GM23338 (cell line): ENCODE data around the gene RIN3. TPM values are rescaled to one million over a fixed set of nuclear protein-coding genes. Genes with fewer than 3 reads are reported as not detected.

Experiments used
- ATAC-seq: fragments of 200-7000 bp; cut with Tn5 transposase; 3 replicates; pipeline ENCODE4 v1.9.1; 2020
- DNase-seq: peaks from one replicate; pipeline ENCODE4 v3.0.0-alpha.2; 2015; ENCODE audit warnings: low spot score
- H2AFZ ChIP-seq: fragments of 200-600 bp; sonication (generic); 2 replicates; pipeline ENCODE4 v1.8.0; 2016; ENCODE audit warnings: antibody characterized with exemption, mild to moderate bottlenecking, moderate library complexity
- H3F3A ChIP-seq: fragments of 200-600 bp; sonication (generic); replicated peaks from 2 replicates; pipeline ENCODE4 v1.8.0; 2017; ENCODE audit warnings: antibody characterized with exemption, mixed run types, low read depth
- H3K27ac ChIP-seq: fragments of 200-600 bp; sonication (generic); 2 replicates; pipeline ENCODE4 v1.6.1; 2016; ENCODE audit warnings: low read depth
- H3K27me3 ChIP-seq: fragments of 200-600 bp; sonication (generic); 2 replicates; pipeline ENCODE4 v1.8.0; 2016; ENCODE audit warnings: mild to moderate bottlenecking, mixed run types, moderate library complexity; ENCODE audit not compliant: insufficient read depth
- H3K36me3 ChIP-seq: fragments of 200-600 bp; sonication (generic); 2 replicates; pipeline ENCODE4 v1.8.0; 2016; ENCODE audit warnings: mild to moderate bottlenecking; ENCODE audit not compliant: insufficient read depth
- H3K4me1 ChIP-seq: fragments of 200-600 bp; sonication (generic); 2 replicates; pipeline ENCODE4 v1.8.0; 2016; ENCODE audit warnings: mild to moderate bottlenecking, moderate library complexity; ENCODE audit not compliant: insufficient read depth
- H3K4me2 ChIP-seq: fragments of 200-600 bp; sonication (generic); 2 replicates; pipeline ENCODE4 v1.7.1; 2017; ENCODE audit warnings: mixed run types
- H3K4me3 ChIP-seq: fragments of 200-600 bp; sonication (generic); 2 replicates; pipeline ENCODE4 v1.6.1; 2016; ENCODE audit warnings: mixed run types
- H3K79me2 ChIP-seq: fragments of 200-600 bp; sonication (generic); replicated peaks from 2 replicates; pipeline ENCODE4 v1.8.0; 2017; ENCODE audit warnings: mild to moderate bottlenecking; ENCODE audit not compliant: insufficient read depth
- H3K9me2 ChIP-seq: fragments of 200-600 bp; sonication (generic); 2 replicates; pipeline ENCODE4 v1.8.0; 2017; ENCODE audit not compliant: insufficient read depth
- H4K20me1 ChIP-seq: fragments of 200-600 bp; sonication (generic); replicated peaks from 2 replicates; pipeline ENCODE4 v1.8.0; 2017; ENCODE audit warnings: mild to moderate bottlenecking; ENCODE audit not compliant: insufficient read depth
- H3K27ac Mint-ChIP-seq: 2 replicates; pipeline ENCODE4 v1.8.0; 2020; ENCODE audit warnings: inconsistent platforms, mild to moderate bottlenecking, moderate library complexity, mixed read lengths
- H3K27me3 Mint-ChIP-seq: 3 replicates; pipeline ENCODE4 v1.8.0; 2022; ENCODE audit warnings: low read depth, mild to moderate bottlenecking, moderate library complexity, mixed read lengths, inconsistent platforms; ENCODE audit not compliant: insufficient read depth, poor library complexity
- H3K36me3 Mint-ChIP-seq: 3 replicates; pipeline ENCODE4 v1.8.0; 2021; ENCODE audit warnings: low read depth, mild to moderate bottlenecking, inconsistent platforms, moderate library complexity, mixed read lengths
- H3K4me1 Mint-ChIP-seq: 3 replicates; pipeline ENCODE4 v1.8.0; 2020; ENCODE audit warnings: mild to moderate bottlenecking, inconsistent platforms, mixed read lengths
- H3K4me3 Mint-ChIP-seq: 3 replicates; pipeline ENCODE4 v1.8.0; 2021; ENCODE audit warnings: moderate library complexity, mild to moderate bottlenecking, inconsistent platforms, mixed read lengths
- H3K9me3 Mint-ChIP-seq: 3 replicates; pipeline ENCODE4 v1.8.0; 2020; ENCODE audit warnings: moderate library complexity, mild to moderate bottlenecking, inconsistent platforms, mixed read lengths
- CREB1 ChIP-seq: fragments of 250-450 bp; sonication (Bioruptor Pico); IDR thresholded peaks from 2 replicates; pipeline ENCODE4 v1.5.0; 2020; ENCODE audit warnings: low read depth, mild to moderate bottlenecking, moderate library complexity
- CTCF ChIP-seq, 2 experiments: fragments of 200-600 bp in 1 of 2; sonication (generic) in 1 of 2; conservative IDR thresholded peaks; 2 replicates each; pipeline versions ENCODE4 v1.5.1 to v1.6.1; 2016 to 2017; ENCODE audit warnings: antibody characterized with exemption in 2 of 2, low read depth in 2 of 2, mild to moderate bottlenecking in 2 of 2, moderate library complexity in 1 of 2
- EZH2 ChIP-seq: fragments of 200-600 bp; sonication (generic); IDR thresholded peaks from one replicate; pipeline ENCODE4 v1.8.0; 2017; ENCODE audit warnings: antibody characterized with exemption, mild to moderate bottlenecking, low read depth; ENCODE audit not compliant: unreplicated experiment
- EZH2phosphoT487 ChIP-seq: fragments of 200-600 bp; sonication (generic); IDR thresholded peaks from one replicate; pipeline ENCODE4 v1.8.1; 2018; ENCODE audit warnings: antibody characterized with exemption; ENCODE audit not compliant: unreplicated experiment
- JUNB ChIP-seq: IDR thresholded peaks from one replicate; pipeline ENCODE4 v1.6.1; 2016; ENCODE audit warnings: antibody characterized with exemption; ENCODE audit not compliant: unreplicated experiment
- NANOG ChIP-seq: IDR thresholded peaks from 2 replicates; pipeline ENCODE4 v1.6.1; 2016; ENCODE audit warnings: antibody characterized with exemption, borderline replicate concordance
- POLR2AphosphoS5 ChIP-seq: IDR thresholded peaks from 2 replicates; pipeline ENCODE4 v1.6.1; 2016; ENCODE audit warnings: antibody characterized with exemption, low read depth
- REST ChIP-seq: IDR thresholded peaks from one replicate; pipeline ENCODE4 v1.6.1; 2018; ENCODE audit warnings: antibody characterized with exemption; ENCODE audit not compliant: unreplicated experiment
- STAT1 ChIP-seq: IDR thresholded peaks from one replicate; pipeline ENCODE4 v1.6.1; 2016; ENCODE audit warnings: antibody characterized with exemption; ENCODE audit not compliant: unreplicated experiment
- ZNF114 ChIP-seq: fragments of 250-450 bp; sonication (Bioruptor Pico); IDR thresholded peaks from 2 replicates; pipeline ENCODE4 v1.5.0; 2020; ENCODE audit warnings: mild to moderate bottlenecking, moderate library complexity
- ZNF331 ChIP-seq: fragments of 250-450 bp; sonication (Bioruptor Pico); IDR thresholded peaks from 2 replicates; pipeline ENCODE4 v1.5.0; 2020; ENCODE audit warnings: low read depth, mild to moderate bottlenecking, moderate library complexity
- polyA plus RNA-seq: library from polyadenylated mRNA; unstranded; fragments of >200 nt; fragmentation: Nextera tagmentation; extraction: Ambion mirVana; gene quantifications from 2 replicates; pipeline ENCODE4 v1.2.1, GENCODE V29; 2016
- total RNA-seq: library from RNA; depleted of rRNA; stranded (reverse); fragments of >200 nt; shearing (Covaris generic); gene quantifications from 2 replicates; pipeline ENCODE4 v1.2.3, GENCODE V29; 2014
- TF ChIP-seq, protein P1 (sequence below): IDR thresholded peaks from 2 replicates; pipeline ENCODE4 v1.6.1; 2016; ENCODE audit warnings: antibody characterized with exemption
- TF ChIP-seq, protein P2 (sequence below): fragments of 250-450 bp; sonication (Bioruptor Pico); IDR thresholded peaks from 2 replicates; pipeline ENCODE4 v1.5.0; 2020; ENCODE audit warnings: mild to moderate bottlenecking, moderate library complexity

The RIN3 gene
- total and polyA plus RNA-seq, 2 experiments from 2014 or later: 0.97 to 1.5 TPM

- Mint-ChIP-seq H3K27ac (peak overlapping the region; percentile 74; the same call in 1 of the 2 replicates), H3K4me3 (no peak overlapping the region), H3K4me1 (peaks cover 6% of the 10 kb centered on the region; the same call in 2 of the 3 replicates), H3K27me3 (peaks cover 4% of the 10 kb centered on the region), H3K9me3 (no peaks in the 10 kb centered on the region; the same call in 2 of the 3 replicates), H3K36me3 (peaks cover 34% of the 10 kb centered on the region)
- no peaks in the 10 kb centered on the region; the same call in 1 of the 2 replicates for H3K79me2 ChIP-seq
- H2AFZ ChIP-seq: no peak overlapping the region
- H3K4me1 ChIP-seq: no peaks in the 10 kb centered on the region
- no peaks in the 10 kb centered on the region for H3F3A ChIP-seq
- peaks cover 8% of the 10 kb centered on the region for H4K20me1 ChIP-seq
- no peak overlapping the region for H3K4me2 ChIP-seq
- H3K4me3 ChIP-seq: no peak overlapping the region
- no peak for TF ChIP-seq ZNF331 (CRISPR knock-in tag)
- TF ChIP-seq, protein P1, sequence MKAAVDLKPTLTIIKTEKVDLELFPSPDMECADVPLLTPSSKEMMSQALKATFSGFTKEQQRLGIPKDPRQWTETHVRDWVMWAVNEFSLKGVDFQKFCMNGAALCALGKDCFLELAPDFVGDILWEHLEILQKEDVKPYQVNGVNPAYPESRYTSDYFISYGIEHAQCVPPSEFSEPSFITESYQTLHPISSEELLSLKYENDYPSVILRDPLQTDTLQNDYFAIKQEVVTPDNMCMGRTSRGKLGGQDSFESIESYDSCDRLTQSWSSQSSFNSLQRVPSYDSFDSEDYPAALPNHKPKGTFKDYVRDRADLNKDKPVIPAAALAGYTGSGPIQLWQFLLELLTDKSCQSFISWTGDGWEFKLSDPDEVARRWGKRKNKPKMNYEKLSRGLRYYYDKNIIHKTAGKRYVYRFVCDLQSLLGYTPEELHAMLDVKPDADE: no peak
- TF ChIP-seq REST: no peak
- no peak for TF ChIP-seq CTCF (conservative IDR thresholded peaks at IDR 0.05; ENCODE audit: low read depth in 2 of 2)
- no peak for TF ChIP-seq JUNB
- TF ChIP-seq, protein P2, sequence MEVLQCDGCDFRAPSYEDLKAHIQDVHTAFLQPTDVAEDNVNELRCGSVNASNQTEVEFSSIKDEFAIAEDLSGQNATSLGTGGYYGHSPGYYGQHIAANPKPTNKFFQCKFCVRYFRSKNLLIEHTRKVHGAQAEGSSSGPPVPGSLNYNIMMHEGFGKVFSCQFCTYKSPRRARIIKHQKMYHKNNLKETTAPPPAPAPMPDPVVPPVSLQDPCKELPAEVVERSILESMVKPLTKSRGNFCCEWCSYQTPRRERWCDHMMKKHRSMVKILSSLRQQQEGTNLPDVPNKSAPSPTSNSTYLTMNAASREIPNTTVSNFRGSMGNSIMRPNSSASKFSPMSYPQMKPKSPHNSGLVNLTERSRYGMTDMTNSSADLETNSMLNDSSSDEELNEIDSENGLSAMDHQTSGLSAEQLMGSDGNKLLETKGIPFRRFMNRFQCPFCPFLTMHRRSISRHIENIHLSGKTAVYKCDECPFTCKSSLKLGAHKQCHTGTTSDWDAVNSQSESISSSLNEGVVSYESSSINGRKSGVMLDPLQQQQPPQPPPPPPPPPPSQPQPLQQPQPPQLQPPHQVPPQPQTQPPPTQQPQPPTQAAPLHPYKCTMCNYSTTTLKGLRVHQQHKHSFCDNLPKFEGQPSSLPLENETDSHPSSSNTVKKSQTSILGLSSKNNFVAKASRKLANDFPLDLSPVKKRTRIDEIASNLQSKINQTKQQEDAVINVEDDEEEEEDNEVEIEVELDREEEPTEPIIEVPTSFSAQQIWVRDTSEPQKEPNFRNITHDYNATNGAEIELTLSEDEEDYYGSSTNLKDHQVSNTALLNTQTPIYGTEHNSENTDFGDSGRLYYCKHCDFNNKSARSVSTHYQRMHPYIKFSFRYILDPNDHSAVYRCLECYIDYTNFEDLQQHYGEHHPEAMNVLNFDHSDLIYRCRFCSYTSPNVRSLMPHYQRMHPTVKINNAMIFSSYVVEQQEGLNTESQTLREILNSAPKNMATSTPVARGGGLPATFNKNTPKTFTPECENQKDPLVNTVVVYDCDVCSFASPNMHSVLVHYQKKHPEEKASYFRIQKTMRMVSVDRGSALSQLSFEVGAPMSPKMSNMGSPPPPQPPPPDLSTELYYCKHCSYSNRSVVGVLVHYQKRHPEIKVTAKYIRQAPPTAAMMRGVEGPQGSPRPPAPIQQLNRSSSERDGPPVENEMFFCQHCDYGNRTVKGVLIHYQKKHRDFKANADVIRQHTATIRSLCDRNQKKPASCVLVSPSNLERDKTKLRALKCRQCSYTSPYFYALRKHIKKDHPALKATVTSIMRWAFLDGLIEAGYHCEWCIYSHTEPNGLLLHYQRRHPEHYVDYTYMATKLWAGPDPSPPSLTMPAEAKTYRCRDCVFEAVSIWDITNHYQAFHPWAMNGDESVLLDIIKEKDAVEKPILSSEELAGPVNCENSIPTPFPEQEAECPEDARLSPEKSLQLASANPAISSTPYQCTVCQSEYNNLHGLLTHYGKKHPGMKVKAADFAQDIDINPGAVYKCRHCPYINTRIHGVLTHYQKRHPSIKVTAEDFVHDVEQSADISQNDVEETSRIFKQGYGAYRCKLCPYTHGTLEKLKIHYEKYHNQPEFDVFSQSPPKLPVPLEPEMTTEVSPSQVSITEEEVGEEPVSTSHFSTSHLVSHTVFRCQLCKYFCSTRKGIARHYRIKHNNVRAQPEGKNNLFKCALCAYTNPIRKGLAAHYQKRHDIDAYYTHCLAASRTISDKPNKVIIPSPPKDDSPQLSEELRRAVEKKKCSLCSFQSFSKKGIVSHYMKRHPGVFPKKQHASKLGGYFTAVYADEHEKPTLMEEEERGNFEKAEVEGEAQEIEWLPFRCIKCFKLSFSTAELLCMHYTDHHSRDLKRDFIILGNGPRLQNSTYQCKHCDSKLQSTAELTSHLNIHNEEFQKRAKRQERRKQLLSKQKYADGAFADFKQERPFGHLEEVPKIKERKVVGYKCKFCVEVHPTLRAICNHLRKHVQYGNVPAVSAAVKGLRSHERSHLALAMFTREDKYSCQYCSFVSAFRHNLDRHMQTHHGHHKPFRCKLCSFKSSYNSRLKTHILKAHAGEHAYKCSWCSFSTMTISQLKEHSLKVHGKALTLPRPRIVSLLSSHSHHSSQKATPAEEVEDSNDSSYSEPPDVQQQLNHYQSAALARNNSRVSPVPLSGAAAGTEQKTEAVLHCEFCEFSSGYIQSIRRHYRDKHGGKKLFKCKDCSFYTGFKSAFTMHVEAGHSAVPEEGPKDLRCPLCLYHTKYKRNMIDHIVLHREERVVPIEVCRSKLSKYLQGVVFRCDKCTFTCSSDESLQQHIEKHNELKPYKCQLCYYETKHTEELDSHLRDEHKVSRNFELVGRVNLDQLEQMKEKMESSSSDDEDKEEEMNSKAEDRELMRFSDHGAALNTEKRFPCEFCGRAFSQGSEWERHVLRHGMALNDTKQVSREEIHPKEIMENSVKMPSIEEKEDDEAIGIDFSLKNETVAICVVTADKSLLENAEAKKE (CRISPR knock-in tag): no peak
- TF ChIP-seq EZH2phosphoT487: no peak
- no peak for TF ChIP-seq POLR2AphosphoS5
- no peak for TF ChIP-seq EZH2
- TF ChIP-seq CREB1 (CRISPR knock-in tag): no peak
- no peak for TF ChIP-seq NANOG
- TF ChIP-seq STAT1: no peak
- no peak for TF ChIP-seq ZNF114 (CRISPR knock-in tag)
- H3K27ac ChIP-seq: no peak overlapping the region
- H3K9me2 ChIP-seq: no peaks in the 10 kb centered on the region
- H3K36me3 ChIP-seq: peaks cover 15% of the 10 kb centered on the region; the same call in 1 of the 2 replicates
- ATAC-seq (no peak), DNase-seq (no peak)
- no peaks in the 10 kb centered on the region for H3K27me3 ChIP-seq
Observed at GRCh38 chr14:92729634-92730358, 216.2 kb downstream of the RIN3 start.
